Fibroblast of lung (primary cell): ENCODE results near the gene GIT2. TPM values are rescaled to one million over a fixed set of nuclear protein-coding genes. Genes with fewer than 3 reads are reported as not detected.

Experiments used
- DNase-seq, 2 donors: peaks; one replicate each; pipeline versions ENCODE4 v3.0.0 to v3.0.0-alpha.2; 2010; ENCODE audit warnings: low read depth in 2 of 2
- H2AFZ ChIP-seq: 2 replicates; pipeline ENCODE4 v1.5.1; 2012; ENCODE audit warnings: low read length, control low read depth, inconsistent platforms
- H3K27ac ChIP-seq: 2 replicates; pipeline ENCODE4 v1.5.1; 2011; ENCODE audit warnings: low read length, control low read depth; ENCODE audit not compliant: insufficient read depth
- H3K27me3 ChIP-seq: 2 replicates; pipeline ENCODE4 v1.5.1; 2011; ENCODE audit warnings: mild to moderate bottlenecking, low read length; ENCODE audit not compliant: control insufficient read depth, insufficient read depth
- H3K36me3 ChIP-seq: 2 replicates; pipeline ENCODE4 v1.5.1; 2011; ENCODE audit warnings: low read length; ENCODE audit not compliant: control insufficient read depth, insufficient read depth
- H3K4me1 ChIP-seq: 2 replicates; pipeline ENCODE4 v1.5.1; 2011; ENCODE audit warnings: low read length; ENCODE audit not compliant: control insufficient read depth, insufficient read depth; ENCODE audit errors: extremely low read depth
- H3K4me2 ChIP-seq: 2 replicates; pipeline ENCODE4 v1.5.1; 2011; ENCODE audit warnings: low read length, control low read depth; ENCODE audit not compliant: insufficient read depth; ENCODE audit errors: extremely low read depth
- H3K4me3 ChIP-seq, 4 experiments: fragments of 200-600 bp in 1 of 4; sonication (generic) in 1 of 4; replicated peaks in 1 of 4; 2 replicates each; pipeline ENCODE4 v1.5.1; 2011 to 2016; ENCODE audit warnings: low read length in 4 of 4, low read depth in 3 of 4, mild to moderate bottlenecking in 3 of 4, control low read depth in 2 of 4, inconsistent platforms in 1 of 4, mixed read lengths in 1 of 4; ENCODE audit not compliant: insufficient read depth in 1 of 4; ENCODE audit errors: control extremely low read depth in 1 of 4
- H3K79me2 ChIP-seq: 2 replicates; pipeline ENCODE4 v1.5.1; 2012; ENCODE audit warnings: mild to moderate bottlenecking, low read length, inconsistent platforms; ENCODE audit not compliant: control insufficient read depth, insufficient read depth
- H3K9ac ChIP-seq: 2 replicates; pipeline ENCODE4 v1.5.1; 2011; ENCODE audit warnings: mild to moderate bottlenecking, low read length, control low read depth; ENCODE audit not compliant: insufficient read depth
- H3K9me3 ChIP-seq: 2 replicates; pipeline ENCODE4 v1.5.1; 2012; ENCODE audit warnings: low read depth, low read length; ENCODE audit not compliant: control insufficient read depth, insufficient read depth
- H4K20me1 ChIP-seq: 2 replicates; pipeline ENCODE4 v1.5.1; 2011; ENCODE audit warnings: low read length; ENCODE audit not compliant: control insufficient read depth, insufficient read depth; ENCODE audit errors: extremely low read depth
- CTCF ChIP-seq, 2 donors: IDR thresholded peaks in 1 of 2; conservative IDR thresholded peaks in 1 of 2; 1 replicate in 1 of 2; 2 replicates in 1 of 2; pipeline ENCODE4 v1.5.1; 2011 to 2012; ENCODE audit warnings: low read length in 2 of 2, control low read depth in 1 of 2, inconsistent platforms in 1 of 2, low read depth in 1 of 2, mild to moderate bottlenecking in 1 of 2
- EZH2 ChIP-seq: IDR thresholded peaks from 2 replicates; pipeline ENCODE4 v1.5.1; 2012; ENCODE audit warnings: low read length, control low read depth, mild to moderate bottlenecking; ENCODE audit errors: missing control alignments
- polyA plus RNA-seq, 2 donors: library from polyadenylated mRNA; depleted of rRNA in 1 of 2; stranded (reverse) in 1 of 2; unstranded in 1 of 2; fragments of >200 nt; gene quantifications; 2 replicates each; pipeline ENCODE4 v1.2.1, GENCODE V29; 2011 to 2012; ENCODE audit warnings: missing spikeins in 1 of 2
- total RNA-seq: library from RNA; depleted of rRNA; stranded (reverse); fragments of >200 nt; gene quantifications from 2 replicates; pipeline ENCODE4 v1.2.1, GENCODE V29; 2014

Gene GIT2
- total and polyA plus RNA-seq, 2 donors (not counting 1 experiment from before 2014, with no cell fraction given), result 47.9 to 53.5 TPM

GRCh38 chr12:109999649-109999971 lies 3.4 kb upstream of the GIT2 start:
- peaks cover 10% of the 10 kb centered on the region for H3K36me3 ChIP-seq
- peak overlapping the region; percentile 89 for H3K27ac ChIP-seq
- H2AFZ ChIP-seq, result no peak overlapping the region
- H3K27me3 ChIP-seq, result no peaks in the 10 kb centered on the region
- peak overlapping the region; percentile 93 for H3K9ac ChIP-seq
- peaks cover 64% of the 10 kb centered on the region for H3K79me2 ChIP-seq
- H3K9me3 ChIP-seq, result no peaks in the 10 kb centered on the region
- H4K20me1 ChIP-seq, result no peaks in the 10 kb centered on the region
- no peak overlapping the region for H3K4me2 ChIP-seq
- no peak for TF ChIP-seq EZH2
- TF ChIP-seq CTCF (conservative IDR thresholded peaks at IDR 0.05 in 1 of 2, IDR thresholded peaks at IDR 0.05 in 1 of 2; ENCODE audit: low read depth in 1 of 2, low read length in 2 of 2), result no peak
- H3K4me1 ChIP-seq, result peaks cover 13% of the 10 kb centered on the region
- H3K4me3 ChIP-seq, result peak overlapping the region; percentile 67 to 95 (median 81)
- no peak for DNase-seq

GRCh38 chr12:109998904-109999648 lies 2.9 kb upstream of the GIT2 start, which contains the start of gene ANKRD13A:
ANKRD13A (plus strand) TSS chr12:109999430; CDS start chr12:109999689, 259 bp downstream.
- DNase-seq, result peak; percentile 95 to 98
- peaks cover 13% of the 10 kb centered on the region for H3K4me1 ChIP-seq
- TF ChIP-seq EZH2 (no peak), CTCF (conservative IDR thresholded peaks at IDR 0.05 in 1 of 2, IDR thresholded peaks at IDR 0.05 in 1 of 2; ENCODE audit: low read depth in 1 of 2, low read length in 2 of 2) (no peak)

GRCh38 chr12:109998241-109998903 lies 2.2 kb upstream of the GIT2 start:
- Histone ChIP-seq H3K9ac (no peak overlapping the region), H3K27ac (peak overlapping the region; percentile 89), H3K36me3 (peaks cover 6% of the 10 kb centered on the region), H3K9me3 (no peaks in the 10 kb centered on the region), H4K20me1 (no peaks in the 10 kb centered on the region), H2AFZ (peak overlapping the region; percentile 79), H3K4me1 (peaks cover 14% of the 10 kb centered on the region), H3K4me2 (peak overlapping the region; percentile 60), H3K4me3 (peak overlapping the region; percentile 53 to 95 (median 74)), H3K27me3 (no peaks in the 10 kb centered on the region), H3K79me2 (peaks cover 65% of the 10 kb centered on the region)
- no peak for DNase-seq
- TF ChIP-seq EZH2, result no peak
- no peak for TF ChIP-seq CTCF (conservative IDR thresholded peaks at IDR 0.05 in 1 of 2, IDR thresholded peaks at IDR 0.05 in 1 of 2; ENCODE audit: low read depth in 1 of 2, low read length in 2 of 2)

More at GRCh38 chr12:109998904-109999648, 2.9 kb upstream of the GIT2 start, which contains the start of gene ANKRD13A:
- Histone ChIP-seq H2AFZ (peak within 1 kb of the TSS; percentile 85), H3K27ac (peak within 1 kb of the TSS; percentile 89), H3K79me2 (peaks cover 65% of the 10 kb centered on the region), H4K20me1 (no peaks in the 10 kb centered on the region), H3K9ac (peak within 1 kb of the TSS; percentile 93), H3K9me3 (no peaks in the 10 kb centered on the region), H3K4me2 (peak within 1 kb of the TSS; percentile 83), H3K36me3 (peaks cover 9% of the 10 kb centered on the region), H3K4me3 (peak within 1 kb of the TSS; percentile 67 to 95 (median 81)), H3K27me3 (no peaks in the 10 kb centered on the region)
